Superior temporal gyrus (tissue), 1 donor: ENCODE data around the gene HPCAL1.

ENCODE experiments used
- DNase-seq: peaks from one replicate; pipeline ENCODE4 v3.0.0-alpha.2; 2016; ENCODE audit errors: extremely low spot score

Gene HPCAL1

DNA sequence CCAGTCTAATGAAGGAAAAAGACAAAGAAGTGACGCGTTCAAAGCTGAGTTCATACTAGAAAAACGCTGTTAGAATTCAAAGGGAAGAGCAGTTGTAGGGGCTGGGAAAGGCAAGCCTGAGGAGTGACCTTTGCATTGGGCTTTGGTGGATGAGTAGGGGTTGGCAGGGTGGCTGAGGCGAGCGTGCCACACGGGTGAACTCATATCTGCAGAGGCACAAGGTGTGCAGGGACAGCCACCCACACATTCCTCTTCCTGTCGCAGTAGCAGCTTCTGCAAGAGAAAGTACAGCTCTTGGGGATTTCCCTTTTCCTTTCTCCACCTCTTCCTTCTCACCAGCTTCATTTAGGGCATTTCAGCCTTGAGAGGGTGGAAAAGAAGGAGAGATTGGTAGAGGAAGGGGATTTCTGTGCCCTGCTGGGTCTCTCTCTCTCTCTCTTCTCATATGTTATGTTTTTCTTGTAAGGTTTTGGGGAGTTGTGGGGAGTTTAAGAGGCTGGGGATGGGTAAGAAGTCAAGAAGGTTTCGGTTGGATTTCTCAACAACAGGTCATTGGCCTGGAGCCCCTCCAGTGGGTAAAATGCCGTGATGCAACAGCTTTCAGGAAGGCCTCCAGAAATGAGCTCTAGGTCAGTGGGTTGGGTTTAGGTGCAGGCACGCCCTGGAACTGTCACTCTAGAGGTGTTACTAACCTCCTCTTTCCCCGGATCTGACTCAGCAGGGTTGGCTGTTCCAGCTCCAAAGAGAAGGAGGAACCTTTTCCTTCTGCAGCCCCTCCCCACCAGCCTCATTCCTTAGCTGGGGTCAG lies 105.3 kb downstream of the HPCAL1 start:
- no peak for DNase-seq

DNA sequence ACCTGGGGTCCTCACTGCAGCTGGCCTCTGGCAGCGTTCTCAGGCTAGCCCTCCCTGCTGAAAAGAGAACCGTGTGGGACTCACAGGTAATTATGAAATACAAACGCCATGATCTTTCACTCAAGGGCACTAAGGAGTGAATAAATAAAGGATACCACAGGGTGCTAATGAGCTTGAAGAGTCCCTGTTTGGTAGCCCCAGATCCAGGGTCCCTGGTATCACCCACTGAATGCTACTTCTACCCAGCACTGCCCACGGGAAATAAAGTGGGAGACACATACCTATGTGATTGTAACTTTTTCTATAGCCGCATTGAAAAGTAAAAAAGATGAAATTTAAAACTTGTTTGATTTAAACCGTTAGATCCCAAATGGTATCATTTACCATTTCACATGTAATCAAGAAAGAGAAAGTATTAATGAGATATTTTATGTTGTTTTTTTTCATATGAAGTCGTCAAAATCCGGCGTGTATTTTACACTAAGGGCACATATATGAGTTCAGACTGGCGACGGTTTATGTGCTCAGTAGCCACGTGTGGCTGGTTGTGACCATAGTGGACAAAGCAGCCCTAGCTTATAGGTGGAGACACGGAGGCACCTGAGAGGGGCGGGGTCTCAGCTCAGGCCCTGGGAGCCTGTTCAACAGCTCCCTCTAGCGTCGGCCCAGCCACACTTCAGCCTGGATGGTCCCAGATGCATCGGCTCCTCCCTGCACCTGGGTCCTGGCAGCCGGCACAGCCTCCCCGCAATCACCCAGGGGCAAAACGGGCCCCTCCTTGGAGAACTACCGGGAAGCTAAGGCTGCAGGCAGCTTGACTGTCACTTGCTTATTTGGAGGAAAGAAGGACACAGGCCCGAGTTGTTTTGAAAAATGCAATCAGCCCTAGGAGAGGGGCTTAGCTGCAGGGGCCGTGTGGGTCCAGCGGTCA lies 106.2 kb downstream of the HPCAL1 start:
- peak; percentile 87 for DNase-seq

GRCh38 chr2:10410001-10410822 lies 107.5 kb downstream of the HPCAL1 start:
- no peak for DNase-seq

DNA sequence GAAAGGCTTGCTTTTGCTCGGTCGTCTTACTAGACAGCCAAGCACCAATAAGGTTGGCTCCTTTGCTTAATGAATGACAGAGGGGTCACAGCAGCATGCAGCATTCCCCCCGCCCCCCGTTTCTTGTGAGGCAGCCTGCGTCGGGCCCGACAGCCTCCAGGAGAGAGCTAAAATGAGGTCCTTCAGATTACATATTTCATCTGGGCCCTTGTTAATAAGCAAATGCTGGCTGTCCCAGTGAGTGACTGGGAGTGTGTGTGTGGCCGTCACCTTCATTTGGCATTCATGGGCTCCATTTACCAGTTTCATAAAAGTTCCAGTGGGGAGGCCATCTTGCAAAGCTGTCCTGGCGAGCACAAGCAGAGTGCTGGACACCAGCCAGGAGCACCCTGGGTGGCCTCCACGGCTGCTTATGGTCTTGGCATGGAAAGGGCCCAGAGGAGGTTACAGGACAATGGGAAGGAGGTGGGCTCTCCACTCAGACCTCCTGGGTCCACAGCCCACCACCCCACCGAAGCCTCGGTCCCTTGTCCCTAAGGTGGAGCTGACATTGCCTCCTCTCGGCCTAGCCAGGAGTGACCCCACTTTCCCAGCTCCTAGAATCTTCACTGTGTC lies 108.2 kb downstream of the HPCAL1 start:
- DNase-seq = no peak

GRCh38 chr2:10411557-10411956 lies 108.9 kb downstream of the HPCAL1 start:
- no peak for DNase-seq

DNA sequence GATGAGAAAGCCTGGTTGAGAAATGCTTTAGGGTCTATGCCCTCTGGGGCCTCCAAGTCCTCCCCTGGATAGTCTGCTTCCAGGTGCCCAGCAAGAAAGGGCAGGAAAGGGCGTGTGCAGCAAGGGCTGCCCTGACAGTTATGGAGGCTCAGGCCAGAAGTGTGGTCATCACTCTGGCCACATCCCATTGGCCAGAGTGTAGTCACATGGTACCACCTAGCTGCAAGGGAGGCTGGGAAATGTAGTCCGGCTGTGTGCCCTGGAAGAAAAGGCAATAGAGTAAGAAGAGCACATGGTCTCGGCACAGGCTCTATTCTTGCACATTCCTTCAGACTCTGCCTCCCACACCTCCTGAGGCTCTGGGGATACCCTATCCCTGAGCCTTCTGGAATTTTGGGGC lies 109.7 kb downstream of the HPCAL1 start:
- DNase-seq = no peak

GRCh38 chr2:10413503-10413902 lies 110.8 kb downstream of the HPCAL1 start:
- no peak for DNase-seq

DNA sequence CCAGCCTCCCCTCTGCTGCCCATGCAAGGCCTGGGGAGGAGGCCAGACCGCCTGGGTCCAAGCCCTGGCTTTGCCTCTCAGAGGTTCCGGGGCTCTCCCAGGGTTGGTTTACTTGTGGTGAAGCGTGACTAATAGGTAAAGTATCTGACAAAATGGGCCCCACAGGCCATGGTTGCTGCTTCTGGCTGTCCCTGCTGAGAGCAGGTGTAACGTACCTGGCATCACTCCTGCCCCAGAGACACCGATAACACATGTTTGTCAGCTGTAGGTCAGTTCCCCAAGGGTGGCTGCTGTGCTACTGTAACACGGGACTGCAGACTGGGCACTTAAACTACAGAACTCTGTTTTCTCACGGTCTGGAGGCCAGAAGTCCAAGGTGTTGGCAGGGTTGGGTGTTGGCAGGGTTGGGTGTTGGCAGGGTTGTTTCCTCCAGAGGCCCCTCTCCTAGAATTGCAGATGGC lies 111.3 kb downstream of the HPCAL1 start:
- no peak for DNase-seq

GRCh38 chr2:10414591-10414990 lies 111.9 kb downstream of the HPCAL1 start:
- DNase-seq = no peak

GRCh38 chr2:10415048-10415447 lies 112.3 kb downstream of the HPCAL1 start:
- no peak for DNase-seq

GRCh38 chr2:10415640-10416039 lies 112.9 kb downstream of the HPCAL1 start:
- no peak for DNase-seq

GRCh38 chr2:10417551-10418335 lies 115.0 kb downstream of the HPCAL1 start:
- DNase-seq = no peak

DNA sequence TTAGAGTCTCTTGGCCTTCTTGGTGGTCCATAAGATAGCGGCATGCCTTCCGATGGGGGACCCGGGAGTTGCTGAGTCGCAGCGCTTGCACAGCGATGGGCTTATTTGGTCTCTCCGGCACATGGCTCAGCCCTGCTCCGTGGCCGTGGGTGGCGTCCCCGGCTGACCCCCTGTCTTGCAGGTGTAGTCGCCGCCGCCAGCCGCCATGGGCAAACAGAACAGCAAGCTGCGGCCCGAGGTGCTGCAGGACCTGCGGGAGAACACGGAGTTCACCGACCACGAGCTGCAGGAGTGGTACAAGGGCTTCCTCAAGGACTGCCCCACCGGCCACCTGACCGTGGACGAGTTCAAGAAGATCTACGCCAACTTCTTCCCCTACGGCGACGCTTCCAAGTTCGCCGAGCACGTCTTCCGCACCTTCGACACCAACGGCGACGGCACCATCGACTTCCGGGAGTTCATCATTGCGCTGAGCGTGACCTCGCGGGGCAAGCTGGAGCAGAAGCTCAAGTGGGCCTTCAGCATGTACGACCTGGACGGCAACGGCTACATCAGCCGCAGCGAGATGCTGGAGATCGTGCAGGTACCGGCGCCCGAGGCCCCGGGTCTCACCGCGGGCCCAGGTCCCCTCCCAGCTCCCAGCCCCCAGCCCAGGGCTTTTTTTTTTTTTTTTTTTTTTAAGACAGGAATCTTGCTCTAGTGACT lies 117.0 kb downstream of the HPCAL1 start:
- DNase-seq = no peak

DNA sequence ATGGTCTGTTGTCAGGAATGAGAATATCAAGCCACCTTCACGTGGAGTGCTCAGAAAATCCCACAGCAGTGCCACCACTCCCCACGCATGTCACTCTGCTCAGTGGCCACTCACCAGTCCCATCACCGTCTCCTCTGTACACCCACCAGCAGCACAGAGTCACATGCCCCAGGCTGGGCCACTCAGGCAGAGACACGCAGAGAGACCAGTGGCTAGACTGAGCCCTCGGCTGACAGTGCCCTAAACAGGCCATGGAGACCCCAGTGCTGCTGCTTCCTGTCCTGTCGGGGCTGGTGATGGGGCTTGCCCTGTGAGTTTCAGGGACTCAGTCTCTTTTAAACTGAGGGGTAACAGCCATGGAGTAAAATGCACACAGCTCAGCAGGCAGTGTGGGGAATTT lies 119.5 kb downstream of the HPCAL1 start:
- DNase-seq = no peak

GRCh38 chr2:10422732-10423399 lies 120.2 kb downstream of the HPCAL1 start:
- DNase-seq = no peak

DNA sequence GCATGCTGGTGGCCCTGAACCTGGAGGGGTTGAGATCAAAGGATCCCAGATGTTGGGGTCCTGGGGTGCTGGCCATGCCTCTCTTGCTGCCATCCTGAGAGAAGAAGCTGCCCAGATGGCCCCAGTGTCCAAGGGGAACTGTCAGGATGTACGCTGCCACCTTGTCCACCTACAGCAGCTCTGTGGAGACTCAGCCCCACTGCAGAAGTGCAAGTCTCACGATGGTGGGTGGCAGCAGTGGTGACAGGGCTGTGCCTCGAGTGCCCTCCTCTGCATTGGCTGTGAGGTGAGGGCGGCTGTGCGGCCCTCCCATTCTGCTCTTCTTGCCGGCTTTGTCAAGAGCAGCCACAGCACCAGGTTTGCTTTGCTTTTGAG lies 120.7 kb downstream of the HPCAL1 start:
- DNase-seq = no peak

DNA sequence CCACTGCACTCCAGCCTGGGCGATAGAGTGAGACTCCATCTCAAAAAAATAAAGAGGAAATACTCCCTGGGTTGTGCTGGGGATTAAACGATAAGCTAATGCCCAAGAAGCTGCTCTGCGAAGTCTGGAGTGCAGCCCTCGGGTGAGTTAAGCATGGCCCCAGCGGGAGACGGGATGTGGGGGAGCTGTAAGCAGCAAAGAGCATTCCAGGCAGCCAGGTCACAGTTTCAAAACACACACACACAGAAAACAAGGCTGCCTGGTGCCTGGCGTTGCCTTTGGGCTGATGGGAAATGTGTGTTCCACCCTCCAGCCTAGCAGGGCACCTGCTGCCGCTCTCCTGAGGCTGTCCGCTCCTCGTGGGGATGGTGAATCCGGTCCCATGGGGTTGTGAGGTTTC lies 121.3 kb downstream of the HPCAL1 start:
- DNase-seq = no peak

- no peak for DNase-seq
Measured at GRCh38 chr2:10424916-10425505, 122.3 kb downstream of the HPCAL1 start.

DNA sequence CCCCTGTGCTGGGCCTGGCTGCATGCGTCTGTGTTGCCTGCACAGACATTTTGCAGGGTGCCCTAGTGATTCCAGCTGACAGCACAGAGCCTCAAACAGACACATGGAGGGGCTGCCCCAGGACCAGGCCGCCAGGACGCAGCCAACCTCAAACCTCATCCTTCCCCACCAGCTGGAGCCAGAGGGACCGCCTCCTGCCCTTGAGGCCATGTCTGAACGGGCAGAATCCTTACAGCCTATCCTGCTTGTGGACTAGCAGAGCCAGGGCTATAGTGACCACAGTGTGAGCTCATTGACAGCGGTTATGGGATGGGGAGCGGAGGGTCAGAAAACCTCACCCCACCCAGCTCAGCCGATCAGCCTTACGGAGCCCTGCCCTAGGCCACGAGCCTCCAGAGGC lies 123.0 kb downstream of the HPCAL1 start:
- no peak for DNase-seq
